ENCODE data around the gene THTPA.
"Not testable (repeated sequence)": the region's sequence is repeated elsewhere in the genome, so short reads cannot be mapped to it uniquely, and the experiment has no call there.

The THTPA gene

DNA sequence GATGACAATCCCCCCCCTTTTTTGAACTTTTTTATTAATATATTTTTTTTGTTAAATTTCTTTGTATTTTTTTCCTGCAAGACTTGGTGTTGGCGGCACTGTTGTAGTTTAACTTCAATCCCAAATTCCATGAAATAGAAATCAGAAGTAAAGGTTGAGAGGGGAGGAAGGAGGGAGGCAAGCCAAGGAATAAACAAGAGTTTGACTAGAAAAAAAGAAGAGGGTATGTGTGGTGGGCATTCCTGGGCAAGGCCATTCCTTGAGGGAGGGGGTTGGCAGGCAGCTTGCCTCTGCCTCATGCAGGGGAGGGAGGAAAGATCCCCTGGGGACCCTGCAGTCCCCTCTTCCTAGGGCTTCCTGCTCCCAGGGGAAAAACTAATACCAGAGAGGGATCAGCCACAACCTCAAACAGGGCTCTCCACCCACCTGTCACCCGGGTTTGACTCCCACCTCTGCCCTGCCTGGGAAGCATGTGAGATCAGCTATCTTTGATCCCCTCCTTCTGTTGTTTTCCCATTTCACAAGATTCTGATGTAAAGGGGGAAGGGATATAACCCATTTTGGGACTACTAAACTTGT lies 12.0 kb downstream of the THTPA start:
- no peak for DNase-seq

DNA sequence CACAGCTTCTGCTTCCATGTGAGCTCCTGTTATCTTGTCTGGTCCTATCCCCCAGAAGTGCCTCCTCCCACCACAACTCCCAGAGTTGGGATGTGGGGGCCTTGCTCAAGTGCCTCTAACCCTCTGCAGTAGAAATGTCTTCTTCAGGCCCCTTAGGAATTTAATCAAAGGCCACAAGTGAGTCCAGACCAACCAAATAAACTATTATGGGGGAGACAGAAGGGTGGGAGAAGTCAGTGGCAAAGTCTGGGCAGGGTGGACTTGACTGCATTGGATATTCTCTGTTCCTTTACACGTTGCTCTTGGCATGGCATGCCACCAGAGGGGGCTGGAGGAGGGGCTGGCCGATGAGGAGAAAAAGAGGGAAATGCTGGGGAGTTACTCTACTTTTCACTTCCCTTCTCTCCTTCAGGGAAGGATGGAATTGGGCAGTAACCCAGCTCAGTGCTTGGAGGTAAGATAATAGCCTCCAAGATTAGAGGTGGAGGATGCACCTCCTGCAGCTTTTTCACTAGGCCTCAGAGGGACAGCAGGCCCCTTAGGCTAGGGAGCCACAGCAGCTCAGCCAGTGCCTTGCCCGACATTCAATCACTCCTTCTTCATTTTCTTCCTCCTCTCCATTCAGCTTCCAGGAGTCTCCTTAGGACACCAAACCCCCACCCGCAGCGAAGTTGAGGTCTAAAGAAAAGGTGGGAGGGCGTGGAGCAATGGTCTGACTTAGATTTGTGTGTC lies 12.7 kb downstream of the THTPA start:
- DNase-seq, result no peak

DNA sequence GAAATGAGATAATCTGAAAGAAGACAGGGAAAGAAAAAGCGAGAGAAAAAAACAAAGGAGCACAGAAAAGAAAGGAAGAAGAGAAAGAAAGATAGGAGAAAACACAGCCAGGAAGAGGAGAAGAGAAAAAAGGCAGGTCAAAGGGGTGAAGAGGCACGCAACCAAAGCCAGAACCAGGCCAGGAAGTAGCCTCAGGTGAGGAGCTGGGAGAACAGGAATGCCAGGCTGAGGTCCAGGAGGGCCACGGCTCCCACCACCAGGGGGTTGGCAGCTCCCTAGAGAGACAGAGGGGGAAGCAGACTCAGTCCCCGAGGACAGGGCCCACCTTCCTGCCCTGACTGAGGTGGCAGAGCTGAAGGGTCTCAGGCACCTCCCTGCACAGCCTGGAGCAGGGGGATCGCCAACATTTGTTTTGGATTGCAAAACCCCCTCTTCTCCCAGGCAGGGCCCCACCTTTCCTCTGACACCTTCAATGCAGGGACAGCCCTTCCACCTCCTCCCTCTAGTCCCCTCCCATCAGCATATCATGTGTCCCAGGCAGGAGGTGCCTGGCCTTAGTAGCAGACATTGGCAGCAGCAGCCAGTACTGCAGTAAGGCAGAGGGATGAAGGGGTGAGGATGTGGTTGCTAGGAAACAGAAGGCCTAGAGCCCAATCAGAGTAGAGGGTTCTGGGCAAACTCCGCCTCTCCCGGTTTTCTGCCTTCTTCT lies 13.5 kb downstream of the THTPA start:
- no peak for DNase-seq

DNA sequence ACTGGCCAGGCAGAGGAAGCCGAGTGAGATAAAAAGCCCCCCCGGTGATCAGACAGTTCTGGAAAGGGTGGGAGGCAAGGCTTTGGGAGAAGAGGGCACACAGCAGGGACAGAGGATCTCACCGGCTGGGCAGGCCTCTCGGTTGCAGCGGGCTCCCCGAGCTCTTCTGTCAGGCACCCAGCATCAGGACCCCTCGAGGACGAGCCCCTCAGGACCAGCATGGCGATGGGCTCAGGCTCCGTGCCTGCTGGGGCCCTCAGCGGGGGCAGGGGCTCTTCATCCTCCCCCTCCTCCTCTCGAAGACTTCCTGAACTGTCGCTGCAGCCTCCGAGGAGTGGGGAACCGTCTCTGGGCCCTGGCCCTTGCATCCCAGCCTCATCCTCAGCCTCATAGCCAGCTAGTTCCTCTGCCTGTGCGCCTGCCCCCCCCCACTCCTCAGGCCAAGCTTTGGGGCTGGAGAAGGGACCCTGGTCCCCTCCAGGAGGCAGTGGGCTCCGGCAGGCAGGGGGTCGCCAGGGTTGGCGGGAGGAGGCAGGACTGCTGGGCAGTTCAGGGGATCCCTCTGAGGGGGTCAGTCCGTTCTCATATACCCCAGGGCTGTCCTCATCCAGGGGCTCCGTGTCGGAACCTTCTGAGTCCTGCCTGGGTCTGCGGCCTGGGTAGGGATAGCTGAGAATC lies 14.9 kb downstream of the THTPA start:
- DNase-seq, result no peak

DNA sequence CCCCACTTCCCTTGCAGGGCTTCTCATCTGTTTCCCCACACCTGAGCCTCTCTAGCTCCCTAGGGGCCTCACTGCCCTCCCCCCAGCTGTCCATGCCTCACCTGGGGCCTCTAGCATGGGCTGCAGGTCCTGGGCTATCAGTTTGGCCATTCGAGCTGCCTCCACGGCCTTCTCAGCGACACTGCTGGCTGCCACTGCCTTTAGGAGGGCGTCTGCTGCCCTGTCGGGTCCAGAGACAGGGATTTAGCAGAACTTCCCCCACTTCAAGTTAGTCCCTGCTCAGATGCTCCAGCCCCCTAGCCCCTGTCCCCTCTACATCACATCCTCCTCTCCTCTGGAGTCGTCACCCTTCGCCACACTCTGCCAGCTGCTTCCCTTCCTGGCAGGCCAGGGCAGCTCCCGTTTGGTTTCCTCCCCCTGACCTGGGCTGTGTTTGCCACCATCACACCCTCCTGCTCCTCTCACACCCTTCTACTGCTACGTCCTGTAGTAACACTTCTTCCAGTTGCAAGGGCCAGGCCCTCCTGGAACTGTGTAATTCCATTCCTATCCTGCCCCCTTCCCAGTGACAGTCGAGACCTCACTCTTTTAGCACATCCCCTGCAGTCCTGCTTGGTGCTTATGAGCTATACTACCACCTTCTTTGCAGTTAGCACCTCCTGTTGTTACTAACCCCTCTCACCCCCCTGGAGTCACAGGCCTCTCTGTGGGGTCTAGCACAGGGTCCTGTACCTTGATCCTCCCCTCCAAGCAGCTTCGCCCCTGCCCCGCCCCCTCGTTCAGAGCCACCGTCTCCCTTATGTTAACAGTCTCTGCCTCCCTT lies 15.8 kb downstream of the THTPA start:
- DNase-seq, result no peak

DNA sequence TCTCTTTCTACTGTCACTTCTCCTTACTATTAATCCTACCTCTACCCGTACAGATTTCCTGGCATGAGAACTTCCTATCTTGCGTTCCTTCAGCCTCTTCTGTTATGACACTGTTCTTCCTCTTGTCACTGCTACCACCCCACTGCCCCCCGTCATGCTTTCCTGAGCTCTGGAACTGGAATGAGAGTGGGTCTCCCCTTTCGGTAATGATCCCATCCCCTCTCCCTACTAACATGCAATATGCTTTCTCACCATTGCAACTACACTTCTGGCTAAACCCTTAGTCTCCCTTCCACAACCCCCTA lies 16.4 kb downstream of the THTPA start:
- DNase-seq, result no peak

DNA sequence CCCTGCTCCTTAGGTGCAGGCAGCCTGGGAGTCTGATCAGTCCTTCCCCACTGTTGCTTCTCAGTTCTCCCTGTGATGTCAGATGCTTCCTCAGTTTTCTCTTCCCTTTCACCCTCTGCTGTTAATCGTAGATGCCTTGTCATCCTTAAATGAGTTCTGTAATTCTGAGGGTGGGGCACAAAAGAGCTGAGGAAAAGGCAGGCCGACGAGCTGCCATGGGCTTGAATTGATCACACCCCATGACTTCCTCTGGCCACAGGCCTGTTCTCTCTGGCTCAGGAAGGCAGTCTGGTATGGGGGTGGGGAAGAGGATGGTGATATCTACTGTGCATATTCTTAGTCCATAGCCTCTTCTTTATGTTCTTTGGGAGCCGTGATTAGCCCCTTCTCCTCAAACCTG lies 16.8 kb downstream of the THTPA start:
- no peak for DNase-seq

DNA sequence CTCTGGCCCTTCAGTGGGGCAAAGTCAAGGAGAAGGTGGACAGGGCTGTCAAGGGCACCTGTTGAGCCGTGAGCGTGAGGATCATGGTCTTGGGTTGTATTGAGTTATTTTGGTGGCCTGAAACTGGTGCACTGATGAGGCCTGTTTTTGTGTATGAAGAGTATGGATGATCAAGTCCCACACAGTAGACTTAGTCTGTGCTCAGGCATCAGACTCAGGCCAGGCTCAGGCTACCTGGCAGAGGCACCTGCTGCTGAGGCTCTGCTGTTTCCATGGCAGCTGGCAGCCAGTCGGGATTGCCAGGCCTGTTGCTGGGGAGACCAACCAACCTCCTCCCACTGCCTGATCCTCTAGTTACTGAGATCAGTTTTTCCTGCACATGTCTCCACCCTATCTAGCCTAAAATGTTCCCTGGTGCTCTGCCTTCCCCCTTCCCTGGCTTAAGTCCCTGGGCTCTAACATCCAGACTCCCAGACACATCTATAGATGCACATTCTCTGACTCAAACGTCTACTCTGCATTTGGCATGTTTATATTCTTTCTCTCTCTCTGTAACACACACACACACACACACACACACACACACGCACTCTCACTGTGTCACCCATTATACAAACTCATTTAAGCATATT lies 17.4 kb downstream of the THTPA start:
- no peak for DNase-seq

DNA sequence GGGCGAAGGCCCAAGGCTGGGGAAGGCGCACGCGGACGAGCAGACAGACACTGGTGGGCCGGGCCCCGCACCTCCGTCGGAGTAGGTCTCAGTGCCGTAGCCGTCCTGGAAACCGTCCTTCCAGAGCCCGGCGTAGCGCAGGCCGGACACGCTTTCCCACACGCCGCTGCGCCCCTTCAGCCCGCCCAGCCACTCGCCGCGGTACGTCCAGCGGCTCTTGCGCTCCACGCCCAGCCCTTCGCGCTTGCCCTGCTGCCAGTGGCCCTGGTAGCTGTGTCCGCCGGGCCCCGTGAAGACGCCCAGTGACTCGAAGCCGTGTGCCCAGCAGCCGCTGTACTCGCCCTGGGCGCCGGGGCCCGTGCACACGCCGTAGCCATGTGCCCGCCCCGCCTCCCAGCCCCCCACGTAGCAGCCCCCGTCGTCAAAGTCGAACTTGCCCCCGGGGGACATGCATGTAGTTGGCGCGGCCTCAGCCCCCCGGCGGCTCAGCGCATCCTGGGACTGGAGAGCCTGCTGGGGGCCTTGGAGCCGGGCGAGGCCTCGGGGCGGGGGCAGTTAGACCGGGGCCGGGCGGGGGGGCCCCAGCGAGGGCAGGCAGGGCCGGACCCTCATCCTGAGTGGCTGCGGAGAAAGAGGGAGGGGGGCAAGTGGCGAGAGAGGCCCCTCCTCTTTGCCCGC lies 21.1 kb downstream of the THTPA start:
- DNase-seq, result no peak

DNA sequence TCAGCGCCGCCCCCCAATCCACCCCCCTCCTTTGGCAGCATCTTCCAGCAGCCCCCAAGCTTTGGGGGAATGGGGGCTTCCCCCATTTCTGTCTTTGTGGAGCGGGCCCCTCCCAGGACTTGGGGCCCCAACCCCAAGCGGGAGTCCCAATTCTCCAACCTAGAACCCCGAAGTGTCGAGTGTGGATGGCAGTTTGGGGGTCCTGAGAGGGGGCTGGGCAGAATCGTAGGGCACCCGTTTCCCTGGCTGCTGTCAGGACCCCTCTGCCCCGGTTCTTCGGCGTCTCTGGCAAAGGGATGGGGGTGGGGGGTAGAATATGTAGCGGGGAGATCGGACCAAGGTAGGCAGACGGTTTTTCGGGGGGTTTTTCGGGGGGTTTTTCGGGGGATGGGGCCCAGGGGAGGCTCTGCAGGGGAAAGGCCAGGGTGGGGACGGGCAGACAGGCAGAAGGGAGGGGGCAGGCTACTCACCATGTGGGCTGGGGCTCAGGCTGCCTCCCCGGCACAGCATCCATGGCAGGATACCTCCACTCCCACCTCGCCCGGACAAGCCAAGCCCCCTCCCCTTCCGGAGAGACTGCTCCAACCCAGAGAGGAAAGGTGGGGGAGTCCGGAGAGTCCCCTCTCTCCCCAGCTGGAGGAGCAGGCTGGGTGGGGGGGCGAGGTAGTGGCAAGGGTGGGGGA lies 21.8 kb downstream of the THTPA start:
- no peak for DNase-seq

DNA sequence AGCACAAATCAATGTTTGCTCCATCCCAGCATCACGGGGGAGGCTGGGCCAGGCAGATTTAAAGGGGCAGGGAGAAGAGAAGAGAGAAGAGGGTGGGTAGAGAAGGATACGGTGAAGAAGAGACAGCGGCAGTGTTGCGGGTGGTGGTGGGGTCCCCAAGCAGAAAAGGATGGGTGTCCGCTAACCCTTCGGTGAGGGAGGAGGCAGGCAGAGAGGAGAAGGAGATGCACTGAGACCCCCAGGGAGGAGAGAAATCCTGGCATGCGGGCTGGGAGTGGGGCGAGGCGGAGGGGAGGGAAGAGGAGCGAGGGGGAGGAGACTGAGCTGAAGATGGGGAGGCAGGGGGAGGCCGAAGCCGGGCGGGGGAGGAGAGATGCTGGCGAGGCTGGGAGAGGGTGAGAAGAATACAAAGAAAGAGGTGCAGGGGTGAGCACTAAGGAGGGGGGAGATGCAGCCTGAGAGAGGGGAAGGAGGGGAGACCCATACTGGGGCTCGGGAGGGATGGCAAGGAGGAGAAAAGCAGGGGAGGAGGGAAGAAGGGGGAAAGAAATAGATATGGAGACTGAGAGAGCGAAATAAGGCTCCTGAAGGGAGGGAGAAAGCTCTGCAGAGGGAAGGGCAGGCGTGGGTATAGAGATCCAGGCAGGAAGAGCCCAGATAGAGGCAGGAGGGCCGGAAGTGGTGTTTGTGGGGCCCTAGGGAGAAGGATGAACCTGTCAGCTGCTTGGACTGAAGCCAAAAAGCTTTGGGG lies 22.7 kb downstream of the THTPA start, which contains the start of gene JPH4:
TSS of gene JPH4 (minus strand) at position 231 of the 751 bp plus-strand sequence. CDS start 1,337 bp downstream, outside the sequence.
- no peak for DNase-seq

DNA sequence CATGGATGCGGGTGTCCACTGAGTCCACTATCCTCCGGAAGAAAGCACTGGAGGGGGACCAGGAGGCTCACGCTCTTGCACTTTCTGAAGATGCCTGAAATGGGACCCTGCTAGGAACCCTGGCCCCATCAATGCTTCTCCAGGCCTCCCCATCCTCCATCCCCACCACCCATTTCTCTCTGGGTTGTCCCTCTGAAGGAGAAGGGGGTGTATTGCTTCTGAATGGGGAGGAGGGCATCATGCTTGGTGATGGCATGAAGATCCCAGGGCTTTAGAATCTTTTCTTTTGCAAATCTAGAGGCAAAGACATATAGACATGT lies 23.2 kb downstream of the THTPA start:
- no peak for DNase-seq

DNA sequence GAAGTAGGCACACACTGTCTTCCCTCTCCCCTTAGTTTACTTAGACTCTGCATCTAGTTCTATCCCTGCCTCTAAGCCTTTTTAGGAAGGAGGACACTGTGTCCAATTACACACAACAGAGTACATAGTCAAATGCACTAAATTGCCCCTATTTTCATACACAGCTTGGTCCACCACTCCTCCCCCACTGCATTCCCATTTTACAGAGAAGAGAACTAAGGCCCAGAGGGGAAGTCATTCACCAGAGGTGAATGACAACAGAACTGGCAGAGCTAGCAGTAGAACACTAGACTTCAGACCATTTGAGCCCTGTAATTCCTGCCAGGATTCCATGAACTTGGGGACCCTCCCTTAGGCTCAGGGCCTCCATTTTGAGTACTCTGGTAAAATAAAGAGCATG lies 23.7 kb downstream of the THTPA start:
- DNase-seq, result no peak

DNA sequence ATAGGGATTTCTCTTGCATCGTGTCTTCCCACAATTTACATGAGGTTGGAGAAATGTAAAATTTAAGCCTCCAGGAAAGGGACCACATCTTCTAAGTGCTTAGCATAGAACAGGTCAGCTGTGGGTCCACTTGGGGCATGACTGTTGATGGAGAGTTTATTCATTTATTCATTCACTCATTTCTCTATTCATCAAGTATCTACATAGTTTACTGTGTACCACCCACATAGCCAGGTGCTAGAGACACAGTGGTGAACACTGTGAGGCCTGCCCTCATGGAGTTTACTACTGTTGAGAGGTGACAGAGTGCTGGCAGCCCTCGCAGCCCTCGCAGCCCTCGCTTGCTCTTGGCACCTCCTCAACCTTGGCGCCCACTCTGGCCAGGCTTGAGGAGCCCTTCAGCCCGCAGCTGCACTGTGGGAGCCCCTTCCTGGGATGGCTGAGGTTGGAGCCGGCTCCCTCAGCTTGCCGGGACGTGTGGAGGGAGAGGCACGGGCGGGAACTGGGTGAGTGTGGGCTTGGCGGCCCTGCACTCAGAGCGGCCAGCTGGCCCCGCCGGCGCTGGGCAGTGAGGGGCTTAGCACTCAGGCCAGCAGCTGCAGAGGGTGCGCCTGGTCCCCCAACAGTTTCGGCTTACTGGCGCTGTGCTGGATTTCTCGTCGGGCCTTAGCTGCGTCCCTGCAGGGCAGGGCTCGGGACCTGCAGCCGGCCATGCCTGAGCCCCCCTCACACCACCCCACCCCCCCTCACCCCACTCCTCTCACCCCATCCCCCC lies 24.3 kb downstream of the THTPA start:
- DNase-seq, result no peak

DNA sequence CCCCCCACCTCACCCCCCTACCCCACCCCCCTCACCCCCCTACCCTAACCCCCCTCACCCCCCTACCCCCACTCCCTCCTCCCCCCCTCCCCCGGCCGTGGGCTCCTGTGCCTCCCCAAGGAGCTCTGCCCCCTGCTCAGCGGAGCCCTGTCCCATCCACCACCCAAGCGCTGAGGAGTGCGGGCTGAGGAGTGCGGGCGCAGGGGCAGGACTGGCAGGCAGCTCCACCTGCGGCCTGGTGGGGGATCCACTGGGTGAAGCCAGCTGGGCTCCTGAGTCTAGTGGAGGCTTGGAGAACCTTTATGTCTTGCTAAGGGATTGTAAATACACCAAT lies 24.8 kb downstream of the THTPA start:
- DNase-seq, result no peak

DNA sequence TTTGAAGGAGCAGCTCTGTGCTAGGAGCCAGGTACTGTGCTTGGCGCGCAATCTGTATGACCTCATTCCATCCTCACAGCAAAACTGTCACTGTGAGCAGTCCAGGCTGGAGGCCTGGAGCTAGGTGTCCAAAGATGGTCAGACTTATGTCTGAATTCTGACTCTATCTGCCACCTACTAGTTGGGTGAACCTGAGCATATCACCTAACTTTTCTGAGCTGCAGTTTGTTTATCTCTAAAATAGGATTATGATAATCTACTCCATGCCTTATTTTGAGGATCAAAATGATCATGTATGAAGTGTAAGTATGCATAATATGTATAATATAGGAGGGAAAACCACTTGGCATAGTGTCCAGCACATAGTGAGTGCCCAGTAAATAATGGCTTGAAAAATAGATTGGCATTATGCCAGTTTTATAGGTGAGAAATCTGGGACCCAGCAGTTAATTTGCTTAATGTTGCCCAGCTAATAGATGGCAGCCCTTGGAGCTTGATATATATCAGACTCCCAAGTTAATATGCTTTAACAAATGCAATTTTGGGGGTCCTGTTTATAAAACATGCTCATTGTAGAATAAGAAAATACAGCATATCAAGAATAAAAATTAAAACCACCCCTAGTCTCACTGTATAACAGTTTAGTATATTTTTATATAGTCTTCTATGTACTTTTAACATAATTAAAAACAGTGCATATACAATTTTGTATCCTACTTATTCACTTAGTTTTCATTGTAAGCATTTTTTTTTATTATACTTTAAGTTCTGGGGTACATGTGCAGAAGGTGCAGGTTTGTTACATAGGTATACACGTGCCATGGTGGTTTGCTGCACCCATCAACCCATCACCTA lies 27.1 kb downstream of the THTPA start:
- DNase-seq, result no peak

DNA sequence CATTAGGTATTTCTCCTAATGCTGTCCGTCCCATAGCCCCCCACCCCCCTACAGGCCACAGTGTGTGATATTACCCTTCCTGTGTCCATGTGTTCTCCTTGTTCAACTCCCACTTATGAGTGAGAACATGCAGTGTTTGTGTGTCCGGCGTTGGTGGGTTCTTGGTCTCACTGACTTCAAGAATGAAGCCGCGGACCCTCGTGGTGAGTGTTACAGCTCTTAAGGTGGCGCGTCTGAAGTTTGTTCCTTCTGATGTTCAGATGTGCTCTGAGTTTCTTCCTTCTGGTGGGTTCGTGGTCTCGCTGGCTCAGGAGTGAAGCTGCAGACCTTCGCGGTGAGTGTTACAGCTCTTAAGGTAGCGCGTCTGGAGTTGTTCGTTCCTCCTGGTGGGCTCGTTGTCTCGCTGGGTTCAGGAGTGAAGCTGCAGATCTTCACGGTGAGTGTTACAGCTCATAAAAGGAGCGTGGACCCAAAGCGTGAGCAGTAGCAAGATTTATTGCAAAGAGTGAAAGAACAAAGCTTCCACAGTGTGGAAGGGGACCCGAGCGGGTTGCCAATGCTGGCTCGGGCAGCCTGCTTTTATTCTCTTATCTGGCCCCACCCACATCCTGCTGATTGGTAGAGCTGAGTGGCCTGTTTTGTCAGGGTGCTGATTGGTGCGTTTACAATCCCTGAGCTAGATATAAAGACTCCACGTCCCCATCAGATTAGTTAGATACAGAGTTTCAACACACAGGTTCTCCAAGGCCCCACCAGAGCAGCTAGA lies 27.9 kb downstream of the THTPA start:
- not testable (repeated sequence) for DNase-seq
